ENCODE measurements around the gene CYP2B6.
"Not testable (repeated sequence)": the region's sequence is repeated elsewhere in the genome, so short reads cannot be mapped to it uniquely, and the experiment has no call there.

- not testable (repeated sequence) for TF ChIP-seq CTCF (conservative IDR thresholded peaks at IDR 0.05 in 1 of 2, IDR thresholded peaks at IDR 0.05 in 1 of 2; ENCODE audit: low read depth in 1 of 2, low read length in 2 of 2); EZH2 (IDR thresholded peaks at IDR 0.05; ENCODE audit: low read length, missing control alignments)
Measured at GRCh38 chr19:40969721-40970120, 21.4 kb upstream of the CYP2B6 start.

All from fibroblast of lung (primary cell).